PC-9 (cell line): ENCODE measurements around the gene CNTNAP2. TPM values are rescaled to one million over a fixed set of nuclear protein-coding genes. Genes with fewer than 3 reads are reported as not detected.

Experiments used
- BruUV-seq: library from RNA; stranded (reverse); fragments of 400-500 nt; replicated peaks from 2 replicates; lab custom pipeline; 2021; lab: Mats Ljungman, UMichigan
- CTCF ChIA-PET: fragments of 300-600 bp; sonication (Branson Sonifier 250); formaldehyde crosslinking; loops from one replicate; lab custom pipeline; 2022; ENCODE audit warnings: antibody characterized with exemption; lab: Charles Lee
- POLR2A ChIA-PET: fragments of 300-600 bp; sonication (Branson Sonifier 250); formaldehyde crosslinking; loops from one replicate; lab custom pipeline; 2022; ENCODE audit warnings: antibody characterized with exemption; ENCODE audit not compliant: unreplicated experiment; lab: Charles Lee
- DNase-seq, 2 experiments: peaks; one replicate each; pipeline versions ENCODE4 v3.0.0 to v3.0.0-alpha.2; 2015 to 2022; ENCODE audit warnings: mixed read lengths in 1 of 2
- H2AFZ ChIP-seq: fragments of 200-600 bp; sonication (generic); 2 replicates; pipeline ENCODE4 v1.8.1; 2017; ENCODE audit warnings: antibody characterized with exemption
- H3F3A ChIP-seq: fragments of 200-600 bp; sonication (generic); 2 replicates; pipeline ENCODE4 v1.8.1; 2017; ENCODE audit warnings: antibody characterized with exemption, mild to moderate bottlenecking, low read depth; ENCODE audit not compliant: insufficient read depth
- H3K27ac ChIP-seq: fragments of 200-600 bp; sonication (generic); 2 replicates; pipeline ENCODE4 v1.6.1; 2016; ENCODE audit warnings: mixed run types
- H3K27me3 ChIP-seq: fragments of 200-600 bp; sonication (generic); 2 replicates; pipeline ENCODE4 v1.6.1; 2016; ENCODE audit warnings: low read depth, mixed run types; ENCODE audit not compliant: insufficient read depth
- H3K36me3 ChIP-seq: fragments of 200-600 bp; sonication (generic); 2 replicates; pipeline ENCODE4 v1.6.1; 2016; ENCODE audit warnings: low read depth, mixed run types
- H3K4me1 ChIP-seq: fragments of 200-600 bp; sonication (generic); replicated peaks from 2 replicates; pipeline ENCODE4 v1.6.1; 2016; ENCODE audit warnings: mixed run types; ENCODE audit not compliant: insufficient read depth
- H3K4me2 ChIP-seq: fragments of 200-600 bp; sonication (generic); 2 replicates; pipeline ENCODE4 v1.6.1; 2017; ENCODE audit warnings: mixed run types
- H3K4me3 ChIP-seq: fragments of 200-600 bp; sonication (generic); 2 replicates; pipeline ENCODE4 v1.6.1; 2016; ENCODE audit warnings: mixed run types
- H3K79me2 ChIP-seq: fragments of 200-600 bp; sonication (generic); 2 replicates; pipeline ENCODE4 v1.6.1; 2017; ENCODE audit warnings: low read depth, mixed run types
- H3K9me2 ChIP-seq: fragments of 200-600 bp; sonication (generic); 2 replicates; pipeline ENCODE4 v1.8.1; 2017; ENCODE audit warnings: mild to moderate bottlenecking; ENCODE audit not compliant: insufficient read depth
- H3K9me3 ChIP-seq: fragments of 200-600 bp; sonication (generic); 2 replicates; pipeline ENCODE4 v1.8.1; 2016; ENCODE audit warnings: low read depth; ENCODE audit not compliant: insufficient read depth
- H4K20me1 ChIP-seq: fragments of 200-600 bp; sonication (generic); 2 replicates; pipeline ENCODE4 v1.8.1; 2017; ENCODE audit not compliant: insufficient read depth
- EZH2 ChIP-seq: fragments of 200-600 bp; sonication (generic); IDR thresholded peaks from 2 replicates; pipeline ENCODE4 v1.8.0; 2017; ENCODE audit warnings: antibody characterized with exemption, low read depth
- intact Hi-C: fragments of 100-400 bp; cut with micrococcal nuclease; formaldehyde crosslinking; loops from one replicate; pipeline ENCODE4 v1.10.0; 2022; ENCODE audit not compliant: unreplicated experiment
- total RNA-seq: library from RNA; stranded (reverse); gene quantifications from 2 replicates; pipeline ENCODE4 v1.2.3, GENCODE V29; 2021
- TF ChIP-seq, protein P1 (sequence below): fragments of 200-600 bp; sonication (generic); conservative IDR thresholded peaks from 2 replicates; pipeline ENCODE4 v1.6.1; 2017; ENCODE audit warnings: mixed run types, antibody characterized with exemption, mild to moderate bottlenecking, moderate library complexity

Gene CNTNAP2
- total RNA-seq, 1 experiment from 2014 or later = not detected

DNA sequence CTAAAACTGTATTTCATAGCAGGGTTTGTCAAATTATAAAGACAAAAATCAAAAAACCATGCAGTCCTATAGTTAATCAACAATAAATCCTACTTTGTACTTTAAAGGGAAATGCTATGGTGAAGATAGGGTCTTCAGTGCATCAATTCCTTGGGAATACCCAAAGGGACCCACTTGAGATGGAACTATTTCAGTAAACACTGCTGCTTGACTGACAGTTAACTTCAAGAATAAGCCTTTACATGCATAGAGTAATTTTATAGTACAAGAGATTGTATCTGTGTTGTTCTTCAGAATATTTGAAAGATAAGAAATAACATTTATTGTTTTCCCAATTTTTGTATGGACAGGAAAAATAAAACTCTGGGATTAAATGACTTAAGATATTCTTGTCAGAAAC lies 1179.6 kb downstream of the CNTNAP2 start:
- no peaks in the 10 kb centered on the region for H4K20me1 ChIP-seq
- no peak overlapping the region for H2AFZ ChIP-seq
- POLR2A ChIA-PET = no interaction called here
- intact Hi-C loops = no loop called here
- no peak overlapping the region for H3K27ac ChIP-seq
- no peak overlapping the region for H3K4me3 ChIP-seq
- no peak for DNase-seq
- TF ChIP-seq EZH2 = no peak
- TF ChIP-seq, protein P1, sequence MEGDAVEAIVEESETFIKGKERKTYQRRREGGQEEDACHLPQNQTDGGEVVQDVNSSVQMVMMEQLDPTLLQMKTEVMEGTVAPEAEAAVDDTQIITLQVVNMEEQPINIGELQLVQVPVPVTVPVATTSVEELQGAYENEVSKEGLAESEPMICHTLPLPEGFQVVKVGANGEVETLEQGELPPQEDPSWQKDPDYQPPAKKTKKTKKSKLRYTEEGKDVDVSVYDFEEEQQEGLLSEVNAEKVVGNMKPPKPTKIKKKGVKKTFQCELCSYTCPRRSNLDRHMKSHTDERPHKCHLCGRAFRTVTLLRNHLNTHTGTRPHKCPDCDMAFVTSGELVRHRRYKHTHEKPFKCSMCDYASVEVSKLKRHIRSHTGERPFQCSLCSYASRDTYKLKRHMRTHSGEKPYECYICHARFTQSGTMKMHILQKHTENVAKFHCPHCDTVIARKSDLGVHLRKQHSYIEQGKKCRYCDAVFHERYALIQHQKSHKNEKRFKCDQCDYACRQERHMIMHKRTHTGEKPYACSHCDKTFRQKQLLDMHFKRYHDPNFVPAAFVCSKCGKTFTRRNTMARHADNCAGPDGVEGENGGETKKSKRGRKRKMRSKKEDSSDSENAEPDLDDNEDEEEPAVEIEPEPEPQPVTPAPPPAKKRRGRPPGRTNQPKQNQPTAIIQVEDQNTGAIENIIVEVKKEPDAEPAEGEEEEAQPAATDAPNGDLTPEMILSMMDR = no peak
- H3K9me3 ChIP-seq = no peaks in the 10 kb centered on the region
- H3F3A ChIP-seq = no peaks in the 10 kb centered on the region
- H3K27me3 ChIP-seq = no peaks in the 10 kb centered on the region
- BruUV-seq = no TSS peak
- no peaks in the 10 kb centered on the region for H3K9me2 ChIP-seq
- no peaks in the 10 kb centered on the region for H3K4me1 ChIP-seq
- CTCF ChIA-PET = no interaction called here
- no peak overlapping the region for H3K4me2 ChIP-seq
- no peaks in the 10 kb centered on the region for H3K36me3 ChIP-seq
- no peaks in the 10 kb centered on the region for H3K79me2 ChIP-seq

DNA sequence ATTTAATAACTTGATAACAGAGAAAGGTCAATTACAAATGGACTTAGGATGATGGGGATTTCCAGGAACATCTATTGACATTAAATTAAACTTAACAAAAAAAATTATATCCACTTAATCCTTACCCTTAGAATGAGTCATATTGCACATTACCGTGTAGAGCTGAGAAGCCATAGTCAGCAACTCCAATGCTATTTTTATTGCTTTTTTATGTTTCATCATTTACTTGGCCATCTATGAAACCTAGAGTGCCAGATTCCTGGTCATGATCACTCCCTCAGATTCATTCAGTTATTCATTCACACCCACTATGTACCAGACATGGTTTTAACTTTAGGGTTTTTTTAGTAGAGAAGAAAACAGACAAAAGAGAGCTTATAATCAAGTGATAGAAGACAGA lies 1180.4 kb downstream of the CNTNAP2 start:
- Histone ChIP-seq H3K4me2 (no peak overlapping the region), H3F3A (no peaks in the 10 kb centered on the region), H3K9me3 (no peaks in the 10 kb centered on the region), H2AFZ (no peak overlapping the region), H3K4me1 (no peaks in the 10 kb centered on the region), H3K36me3 (no peaks in the 10 kb centered on the region), H3K27me3 (no peaks in the 10 kb centered on the region), H3K27ac (no peak overlapping the region), H3K4me3 (no peak overlapping the region), H3K9me2 (no peaks in the 10 kb centered on the region), H3K79me2 (no peaks in the 10 kb centered on the region), H4K20me1 (no peaks in the 10 kb centered on the region)
- intact Hi-C loops = no loop called here
- no TSS peak for BruUV-seq
- ChIA-PET POLR2A (no interaction called here), CTCF (no interaction called here)
- DNase-seq = no peak
- no peak for TF ChIP-seq EZH2
- TF ChIP-seq, protein P1 = no peak

GRCh38 chr7:147298611-147299043 lies 1182.0 kb downstream of the CNTNAP2 start:
- H3K4me3 ChIP-seq = no peak overlapping the region
- no peaks in the 10 kb centered on the region for H3K27me3 ChIP-seq
- CTCF ChIA-PET = no interaction called here
- H3F3A ChIP-seq = no peaks in the 10 kb centered on the region
- no peaks in the 10 kb centered on the region for H3K9me2 ChIP-seq
- no peak overlapping the region for H2AFZ ChIP-seq
- H3K79me2 ChIP-seq = no peaks in the 10 kb centered on the region
- no peaks in the 10 kb centered on the region for H3K9me3 ChIP-seq
- no peak for DNase-seq
- no peak overlapping the region for H3K4me2 ChIP-seq
- TF ChIP-seq, protein P1 = no peak
- TF ChIP-seq EZH2 = no peak
- H3K36me3 ChIP-seq = no peaks in the 10 kb centered on the region
- H3K27ac ChIP-seq = no peak overlapping the region
- H4K20me1 ChIP-seq = no peaks in the 10 kb centered on the region
- intact Hi-C loops = no loop called here
- no peaks in the 10 kb centered on the region for H3K4me1 ChIP-seq
- POLR2A ChIA-PET = no interaction called here
- no TSS peak for BruUV-seq
